ENCODE results near the gene ITM2B.

The ITM2B gene

DNA sequence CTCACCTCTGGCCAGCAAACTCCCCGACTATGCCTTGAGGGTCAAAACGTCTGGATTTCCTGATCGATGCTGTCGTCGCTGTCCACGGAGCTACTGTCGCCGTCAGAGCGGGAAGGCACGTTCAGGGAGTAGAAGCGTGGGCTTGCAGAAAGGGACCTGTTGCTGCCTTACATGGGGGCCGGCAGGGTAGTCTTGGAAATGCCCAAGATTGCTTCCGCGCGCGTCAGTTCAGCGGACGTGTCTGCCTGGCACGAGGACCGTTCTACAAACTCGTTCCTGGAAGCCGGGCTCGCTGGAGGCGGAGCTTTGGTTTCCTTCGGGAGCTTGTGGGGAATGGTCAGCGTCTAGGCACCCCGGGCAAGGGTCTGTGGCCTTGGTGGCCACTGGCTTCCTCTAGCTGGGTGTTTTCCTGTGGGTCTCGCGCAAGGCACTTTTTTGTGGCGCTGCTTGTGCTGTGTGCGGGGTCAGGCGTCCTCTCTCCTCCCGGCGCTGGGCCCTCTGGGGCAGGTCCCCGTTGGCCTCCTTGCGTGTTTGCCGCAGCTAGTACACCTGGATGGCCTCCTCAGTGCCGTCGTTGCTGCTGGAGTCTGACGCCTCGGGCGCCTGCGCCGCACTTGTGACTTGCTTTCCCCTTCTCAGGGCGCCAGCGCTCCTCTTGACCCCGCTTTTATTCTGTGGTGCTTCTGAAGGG lies 86.0 kb downstream of the ITM2B start:
- DNase-seq = peak; percentile 25 to 26
- TF ChIP-seq POLR2A (IDR thresholded peaks at IDR 0.05; ENCODE audit: low read length) = no peak
- TF ChIP-seq GATA1 (IDR thresholded peaks at IDR 0.05; ENCODE audit: low read depth, low read length) = no peak

Measured in erythroblast (primary cell).